ENCODE results near the gene GON4L.
"Not testable (repeated sequence)": the region's sequence is repeated elsewhere in the genome, so short reads cannot be mapped to it uniquely, and the experiment has no call there.

The GON4L gene

GRCh38 chr1:155745284-155746228, 111.5 kb downstream of the GON4L start:
- peak; percentile 87 for DNase-seq (ENCODE audit: low read depth)

GRCh38 chr1:155744711-155745283, 112.2 kb downstream of the GON4L start:
- DNase-seq (ENCODE audit: low read depth), result no peak

- no peak for DNase-seq (ENCODE audit: low read depth)
These were observed 115.1 kb downstream of the GON4L start for GRCh38 chr1:155741908-155742307.

GRCh38 chr1:155740995-155741394, 116.0 kb downstream of the GON4L start:
- no peak for DNase-seq (ENCODE audit: low read depth)

- no peak for DNase-seq (ENCODE audit: low read depth)
These were observed 127.7 kb downstream of the GON4L start for GRCh38 chr1:155729031-155729898.

GRCh38 chr1:155725142-155725541, 131.9 kb downstream of the GON4L start:
- DNase-seq (ENCODE audit: low read depth), result no peak

- DNase-seq (ENCODE audit: low read depth), result no peak
These were observed 137.3 kb downstream of the GON4L start for GRCh38 chr1:155719703-155720102.

- not testable (repeated sequence) for DNase-seq (ENCODE audit: low read depth)
These were observed 138.4 kb downstream of the GON4L start for GRCh38 chr1:155718524-155719115.

GRCh38 chr1:155717041-155717440, 140.0 kb downstream of the GON4L start:
- DNase-seq (ENCODE audit: low read depth), result no peak

- no peak for DNase-seq (ENCODE audit: low read depth)
These were observed 141.2 kb downstream of the GON4L start for GRCh38 chr1:155715777-155716176.

GRCh38 chr1:155715056-155715455, 142.0 kb downstream of the GON4L start:
- DNase-seq (ENCODE audit: low read depth), result not testable (repeated sequence)

GRCh38 chr1:155713075-155713474, 143.9 kb downstream of the GON4L start:
- no peak for DNase-seq (ENCODE audit: low read depth)

GRCh38 chr1:155712636-155713035, 144.4 kb downstream of the GON4L start:
- not testable (repeated sequence) for DNase-seq (ENCODE audit: low read depth)

- not testable (repeated sequence) for DNase-seq (ENCODE audit: low read depth)
These were observed 145.6 kb downstream of the GON4L start for GRCh38 chr1:155711457-155711856.

GRCh38 chr1:155709391-155709790, 147.6 kb downstream of the GON4L start:
- no peak for DNase-seq (ENCODE audit: low read depth)

GRCh38 chr1:155706139-155706538, 150.9 kb downstream of the GON4L start:
- DNase-seq (ENCODE audit: low read depth), result no peak

GRCh38 chr1:155704414-155704813, 152.6 kb downstream of the GON4L start:
- DNase-seq (ENCODE audit: low read depth), result not testable (repeated sequence)

- DNase-seq (ENCODE audit: low read depth), result no peak
These were observed 153.8 kb downstream of the GON4L start for GRCh38 chr1:155703216-155703615.

GRCh38 chr1:155701675-155702074, 155.3 kb downstream of the GON4L start:
- DNase-seq (ENCODE audit: low read depth), result not testable (repeated sequence)

Measured in activated gamma-delta T cell treated with anti-CD3 and anti-CD28 coated beads, Interleukin-2, amount 50 U/mL, for 16 hours (primary cell).